ENCODE data around the gene CD59.
"Not testable (repeated sequence)": the region's sequence is repeated elsewhere in the genome, so short reads cannot be mapped to it uniquely, and the experiment has no call there.

The CD59 gene

GRCh38 chr11:33713151-33713855 lies 22.9 kb downstream of the CD59 start:
- DNase-seq: no peak

DNA sequence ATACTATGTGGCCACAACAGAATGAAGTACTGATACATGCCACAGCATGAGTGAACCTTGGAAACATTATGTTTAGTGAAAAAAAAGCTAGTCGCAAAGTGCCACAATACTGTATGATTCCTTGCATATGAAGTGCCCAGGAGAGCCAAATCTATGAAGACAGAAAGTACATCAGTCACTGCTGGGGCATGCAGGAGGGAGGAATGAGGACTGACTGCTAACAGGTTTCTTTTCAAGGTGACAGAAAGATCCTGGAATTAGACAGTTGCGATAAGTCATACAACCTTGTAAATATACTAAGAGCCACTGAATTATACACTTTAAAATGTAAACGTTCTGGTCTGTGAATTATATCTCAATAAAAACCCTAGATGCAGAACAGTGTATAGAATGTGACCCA lies 23.8 kb downstream of the CD59 start:
- DNase-seq: no peak

GRCh38 chr11:33709466-33709865 lies 26.8 kb downstream of the CD59 start:
- no peak for DNase-seq

DNA sequence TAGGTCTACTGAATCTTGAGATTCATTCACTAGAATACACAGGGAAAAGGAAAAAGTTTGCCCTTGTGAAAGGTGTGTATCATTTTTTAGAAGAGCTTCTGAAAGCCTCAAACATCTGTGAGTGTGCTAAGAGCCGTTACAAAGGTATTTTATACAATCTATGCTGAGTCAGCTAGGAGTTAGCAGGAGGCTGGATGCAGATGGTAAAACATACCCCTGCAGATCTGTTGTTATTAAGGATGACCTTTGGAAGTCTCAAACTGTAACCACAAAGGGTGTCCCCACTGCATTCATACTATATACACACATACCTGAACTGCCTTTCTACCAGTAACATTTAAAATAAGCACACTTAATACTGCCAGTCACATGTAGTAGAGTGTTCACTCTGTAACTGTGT lies 27.2 kb downstream of the CD59 start:
- DNase-seq: no peak

- not testable (repeated sequence) for DNase-seq
Measured at GRCh38 chr11:33707831-33708230, 28.4 kb downstream of the CD59 start.

DNA sequence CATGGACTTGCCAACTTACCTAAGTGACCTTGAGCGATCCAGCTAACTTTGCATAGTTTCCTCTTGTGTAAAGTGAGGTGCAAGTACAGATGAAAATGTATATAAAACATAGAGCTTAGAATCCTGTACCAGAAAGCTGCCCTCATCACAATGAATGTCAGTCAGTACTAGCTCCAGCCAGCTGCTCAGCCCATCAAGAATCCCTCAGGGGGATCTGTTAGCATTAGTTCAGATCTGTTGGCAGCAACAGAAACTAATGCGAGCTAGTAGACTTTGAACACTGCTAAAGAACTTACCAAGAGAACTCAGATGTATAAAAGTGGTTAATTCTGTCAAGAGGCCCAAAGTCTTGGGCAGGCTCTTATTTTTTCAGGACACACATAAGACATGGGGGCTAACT lies 29.3 kb downstream of the CD59 start:
- no peak for DNase-seq

DNA sequence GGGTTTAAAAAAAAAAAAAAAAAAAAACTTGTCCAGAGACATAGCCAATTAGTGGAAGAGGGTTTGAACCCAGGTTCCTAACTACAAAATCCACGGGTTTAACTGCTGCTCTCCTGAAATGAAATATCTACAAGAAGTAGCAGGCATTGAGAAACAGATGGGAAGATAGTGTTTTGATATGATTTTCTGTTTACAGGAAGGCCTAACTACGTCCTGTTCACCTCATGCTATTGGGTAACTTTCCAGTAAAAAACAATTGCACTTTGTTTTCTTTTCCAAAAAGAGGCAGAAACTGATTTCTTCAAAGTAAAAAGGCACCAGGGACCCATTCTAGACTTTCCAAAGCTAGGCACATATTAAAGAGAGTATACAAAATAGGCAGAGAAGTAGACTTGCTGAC lies 29.7 kb downstream of the CD59 start:
- DNase-seq: no peak

- no peak for DNase-seq
Measured at GRCh38 chr11:33704240-33705002, 31.8 kb downstream of the CD59 start.

DNA sequence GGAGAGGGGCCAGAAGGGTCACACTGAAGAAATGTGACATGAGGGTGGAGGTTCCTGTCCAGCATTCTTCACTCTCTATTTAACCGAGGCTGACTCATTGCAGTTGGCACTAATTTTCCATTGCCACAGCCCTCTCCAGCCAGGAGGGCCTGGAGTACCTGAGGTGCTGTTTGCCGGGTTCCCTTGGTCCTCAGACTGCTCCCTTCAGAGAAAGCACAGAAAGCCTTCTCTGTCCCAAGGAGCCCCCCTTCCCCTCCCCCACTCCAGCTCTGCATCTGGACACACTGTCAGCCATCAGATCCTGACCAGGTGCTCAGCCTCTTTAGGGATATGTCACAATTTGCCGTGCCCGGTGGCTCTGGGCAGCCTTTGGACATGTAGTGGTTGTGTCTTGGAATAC lies 32.4 kb downstream of the CD59 start:
- no peak for DNase-seq

- DNase-seq: no peak
Measured at GRCh38 chr11:33703234-33703633, 33.0 kb downstream of the CD59 start.

DNA sequence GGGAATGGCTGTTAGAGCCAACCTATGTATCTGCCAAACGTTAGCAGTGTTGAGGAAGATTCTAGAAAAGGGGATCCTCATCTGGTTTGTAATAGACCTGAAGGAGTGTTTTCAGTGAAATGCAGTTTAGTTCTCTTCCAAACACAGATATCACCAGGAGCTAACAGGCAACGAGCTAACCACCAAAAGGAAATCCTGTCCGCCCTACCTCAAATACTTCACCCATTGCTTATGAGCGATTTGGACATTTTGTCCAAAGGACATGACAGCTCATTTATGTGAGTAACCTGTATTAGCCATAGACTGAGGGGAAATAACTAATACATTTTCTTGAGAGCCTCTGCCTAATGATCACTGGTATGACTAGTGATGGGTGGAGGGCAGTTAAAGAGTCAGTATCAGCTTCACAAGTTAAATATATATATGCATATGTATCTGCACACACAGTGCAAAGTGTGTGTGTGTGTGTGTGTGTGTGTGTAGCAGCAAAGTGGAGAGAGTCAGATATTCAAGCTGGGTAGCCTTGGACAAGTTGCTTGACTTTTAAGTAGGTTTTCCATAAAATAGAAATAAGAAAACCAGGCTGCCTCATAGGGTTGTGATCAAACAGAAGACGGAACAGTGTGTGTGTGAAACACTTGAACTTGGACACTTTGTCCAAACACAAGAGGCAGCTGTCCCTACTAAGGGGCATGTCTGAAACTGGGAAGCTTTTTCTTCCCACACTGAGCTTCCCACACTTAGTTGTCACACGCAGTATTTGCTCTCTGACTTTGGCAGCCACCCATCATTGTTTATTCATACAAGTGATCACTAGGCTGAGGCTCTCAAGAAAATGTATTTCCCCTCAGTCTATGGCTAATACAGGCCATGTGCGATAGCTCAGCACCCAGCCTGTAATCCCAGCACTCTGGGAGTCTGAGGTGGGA lies 34.7 kb downstream of the CD59 start:
- no peak for DNase-seq

DNA sequence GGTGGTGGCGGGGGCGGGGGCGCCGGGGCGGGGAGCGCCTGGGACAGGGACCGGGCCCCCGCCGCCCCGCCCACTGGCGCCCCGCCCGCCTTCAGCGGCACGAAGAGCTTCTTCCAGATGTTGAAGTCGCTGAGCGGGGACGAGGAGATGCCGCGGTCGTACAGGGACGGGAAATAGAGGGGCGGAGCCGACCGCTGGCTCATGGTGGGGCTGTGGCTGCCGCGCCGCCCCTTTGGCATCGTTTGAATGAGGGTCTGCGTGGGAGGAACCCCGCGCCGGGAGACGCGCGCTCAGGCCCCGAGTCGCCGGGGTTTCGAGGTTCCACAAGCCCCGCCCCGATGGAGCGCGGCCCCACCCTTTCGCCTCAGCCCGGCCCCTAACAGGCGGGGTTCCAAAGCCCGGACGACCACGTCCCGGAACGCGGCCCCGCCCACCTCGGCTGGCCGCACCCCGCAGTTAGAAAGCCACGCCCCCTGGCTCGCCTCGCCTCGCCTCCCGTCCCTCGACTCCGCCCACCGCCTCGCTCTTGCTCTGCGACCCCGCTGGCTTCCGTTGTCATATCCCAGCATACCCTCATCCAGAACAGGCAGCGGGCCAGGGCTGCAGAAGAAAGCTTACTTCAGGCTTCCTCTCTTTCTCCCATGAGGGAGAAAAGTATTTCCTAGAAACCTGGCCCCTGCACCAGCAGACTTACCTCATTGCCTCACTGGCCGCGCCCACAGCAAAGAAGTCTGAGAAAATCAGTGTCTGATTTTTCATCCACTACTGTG lies 35.5 kb downstream of the CD59 start, which contains the start of gene C11orf91:
Gene C11orf91, minus strand, starts transcription at position 325 of the 770 bp plus-strand sequence. Its CDS starts 86 bp downstream, at position 239.
- DNase-seq: peak; percentile 99

DNA sequence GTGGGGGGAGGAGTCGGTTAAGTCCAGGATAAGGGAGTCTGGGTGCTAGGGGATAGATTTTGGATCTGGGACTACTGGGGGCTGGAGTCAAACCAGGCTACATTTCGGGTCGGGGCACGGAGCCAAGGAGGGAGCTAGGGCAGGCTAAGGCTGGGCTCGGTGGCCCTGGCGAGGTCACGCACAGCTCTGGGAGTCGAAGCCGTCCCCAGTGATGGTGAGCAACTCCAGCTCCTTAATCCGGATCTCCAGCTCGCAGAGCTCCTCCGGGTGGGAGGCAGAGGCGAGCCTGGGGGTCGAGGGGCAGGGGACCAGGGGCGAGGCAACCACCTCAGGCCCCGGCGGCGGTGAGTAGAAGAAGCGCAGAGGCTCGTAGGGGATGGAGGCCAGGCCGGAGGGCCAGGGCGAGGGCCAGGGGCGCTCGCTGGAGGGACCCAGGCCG lies 36.1 kb downstream of the CD59 start:
- peak; percentile 44 for DNase-seq

DNA sequence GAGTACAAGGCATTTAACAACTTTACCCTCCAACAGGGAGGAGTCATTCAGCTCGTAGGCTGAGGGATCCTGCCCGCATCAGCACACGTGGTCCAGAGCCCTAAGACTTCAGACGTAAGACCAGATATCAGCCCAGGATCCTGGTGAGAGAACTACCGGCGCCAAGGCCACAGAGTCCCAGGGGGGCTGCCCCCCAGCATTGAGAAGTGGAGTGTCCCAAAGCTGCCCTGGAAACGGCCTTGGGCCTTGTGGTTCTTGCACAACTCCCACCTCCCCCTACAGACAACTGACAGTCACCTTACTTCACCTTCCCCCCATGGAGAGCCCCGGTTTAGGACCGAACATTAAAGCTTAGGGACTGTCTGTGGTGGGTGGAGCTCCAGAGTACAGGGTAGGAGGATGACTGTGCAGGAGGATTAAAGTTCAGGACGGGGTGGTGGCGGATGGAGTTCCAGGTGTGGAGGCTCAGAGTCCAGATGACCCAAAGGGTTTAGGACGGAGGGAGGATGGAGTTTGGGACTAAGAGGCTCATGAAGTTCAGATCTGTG lies 36.6 kb downstream of the CD59 start:
- DNase-seq: no peak

- DNase-seq: no peak
Measured at GRCh38 chr11:33698921-33699320, 37.3 kb downstream of the CD59 start.

DNA sequence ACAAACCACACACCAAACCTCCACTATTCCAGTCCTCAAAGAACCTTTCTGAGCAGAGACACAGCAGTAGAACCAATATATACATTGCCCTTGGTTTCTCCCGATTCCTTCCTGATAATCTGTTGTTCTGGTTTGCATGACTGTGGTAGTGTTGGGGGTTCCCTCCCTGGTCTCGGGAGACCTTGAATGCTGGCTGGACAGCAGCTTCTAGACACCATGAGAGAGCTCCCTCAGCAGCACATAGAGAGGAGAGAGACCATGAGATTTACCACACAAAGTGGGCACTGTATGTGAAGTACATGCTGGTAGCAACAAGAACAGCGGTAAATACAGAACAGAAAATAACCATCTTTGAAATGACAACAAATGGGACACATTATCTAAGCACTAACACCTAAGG lies 38.2 kb downstream of the CD59 start:
- DNase-seq: no peak

- DNase-seq: no peak
Measured at GRCh38 chr11:33696931-33697638, 39.1 kb downstream of the CD59 start.

DNA sequence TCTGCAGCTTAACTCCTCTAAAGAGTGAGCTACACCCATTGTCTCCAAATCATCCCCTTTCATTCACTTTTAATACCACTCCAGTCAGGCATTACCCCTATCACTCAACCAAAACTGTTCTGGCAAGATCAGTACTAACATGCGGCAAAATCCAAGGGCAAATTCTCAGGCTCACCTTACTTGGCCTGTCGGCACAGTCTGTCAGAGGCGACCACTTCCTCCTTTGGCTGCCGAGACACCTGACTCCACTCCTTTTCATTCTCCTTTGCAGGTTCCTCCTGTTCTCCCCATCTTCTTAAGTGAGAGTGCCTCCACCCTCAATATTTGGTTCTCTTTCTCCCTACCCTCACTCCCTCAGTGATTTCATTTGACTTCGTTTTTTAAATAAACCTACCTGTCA lies 39.8 kb downstream of the CD59 start:
- DNase-seq: no peak

- DNase-seq: peak; percentile 43
Measured at GRCh38 chr11:33695051-33695566, 41.1 kb downstream of the CD59 start.

DNA sequence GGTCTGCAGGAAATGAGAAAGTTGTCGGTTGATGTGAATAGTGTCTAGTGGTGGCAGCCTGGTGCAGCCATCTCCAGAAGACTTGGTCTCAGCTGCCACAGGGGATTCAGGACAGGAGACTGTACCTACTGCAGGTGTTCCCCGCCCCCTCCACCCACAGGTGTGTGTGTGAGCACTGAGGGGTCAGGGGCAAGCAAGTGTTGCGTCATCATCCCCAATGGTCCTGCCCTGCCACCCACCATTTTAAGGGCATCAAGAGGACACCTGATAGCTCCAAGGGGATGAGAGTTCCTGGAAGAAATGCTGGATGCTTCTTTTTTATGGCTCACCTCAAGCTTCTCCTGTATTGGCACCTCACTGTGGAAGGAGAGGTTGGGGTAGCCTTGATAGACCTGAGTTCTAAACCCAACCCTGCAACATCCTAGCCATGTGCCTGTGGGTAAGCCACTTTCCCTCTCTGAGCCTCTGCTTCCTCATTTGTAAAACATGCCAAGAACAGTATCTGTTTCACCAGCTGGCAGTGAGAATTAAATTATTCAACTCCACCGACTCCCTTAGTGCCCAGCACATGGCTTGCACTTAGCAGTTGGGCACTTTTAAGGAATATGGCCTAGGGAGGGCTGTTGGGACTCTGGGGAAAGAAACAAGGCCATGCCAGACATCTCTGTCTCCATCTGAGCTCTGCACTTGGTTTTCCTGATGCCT lies 41.7 kb downstream of the CD59 start:
- DNase-seq: no peak

GRCh38 chr11:33692541-33692940 lies 43.7 kb downstream of the CD59 start:
- DNase-seq: no peak
